Measurements from ENCODE around the gene STC2. TPM values are rescaled to one million over a fixed set of nuclear protein-coding genes. Genes with fewer than 3 reads are reported as not detected.

Gene STC2
- total and polyA plus RNA-seq, 2 of the 8 experiments (the other 6 are each of a cell fraction or from before 2014, with no cell fraction given), result 26.4 to 53.1 TPM

DNA sequence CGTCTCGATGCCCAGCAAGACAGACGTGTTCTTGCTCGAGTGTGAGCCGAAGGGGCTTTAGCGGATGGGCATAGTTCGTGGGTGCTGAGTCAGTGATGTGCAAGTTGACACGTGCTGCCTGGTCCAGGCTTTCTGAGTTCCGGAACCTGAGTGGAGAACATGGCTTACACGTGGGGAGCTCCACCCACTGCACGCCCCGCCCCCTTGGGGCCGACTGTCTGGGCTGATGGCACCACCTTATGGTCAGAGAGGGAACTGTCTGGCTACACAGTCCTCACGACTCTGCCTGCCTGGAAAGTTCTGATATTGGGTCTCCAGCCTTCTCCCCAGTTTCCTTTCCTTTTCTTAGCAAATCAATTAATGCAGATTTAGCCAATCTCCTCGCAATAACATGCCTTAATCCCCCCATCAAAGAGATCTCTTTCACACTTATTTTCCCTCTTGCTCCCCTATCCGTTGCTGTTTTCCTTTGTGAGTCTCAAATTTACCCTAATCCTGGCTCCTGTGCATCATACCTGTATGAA is 3.8 kb upstream of the STC2 start:
- H2BK120ac ChIP-seq (replicated peaks; ENCODE audit: low read depth, low read length), result no peak overlapping the region
- H3K9ac ChIP-seq (replicated peaks in 1 of 4; ENCODE audit: extremely low read depth in 1 of 4, low read depth in 3 of 4, low read length in 3 of 4), result no peak overlapping the region
- H3K4me2 ChIP-seq (ENCODE audit: insufficient read depth in 1 of 2, low read depth in 2 of 2, low read length in 2 of 2), result no peak overlapping the region
- H2BK12ac ChIP-seq (ENCODE audit: low read depth, low read length), result peak overlapping the region; percentile 99; the same call in 1 of the 2 replicates
- peaks cover 5 to 12% of the 10 kb centered on the region in 2 experiments; a peak in 3 of 4 replicates for H3K79me2 ChIP-seq (ENCODE audit: control insufficient read depth in 1 of 2, insufficient read depth in 2 of 2, low read length in 2 of 2)
- no peak overlapping the region for H2AFZ ChIP-seq (ENCODE audit: low read length)
- H3K27me3 ChIP-seq (replicated peaks in 1 of 4; ENCODE audit: control insufficient read depth in 3 of 4, extremely low read depth in 1 of 4, insufficient read depth in 3 of 4, low read length in 3 of 4), result peaks cover 0 to 9% (median 7%) of the 10 kb centered on the region in 4 experiments; a peak in 6 of 7 replicates
- peaks cover 13% of the 10 kb centered on the region for H3K23me2 ChIP-seq (ENCODE audit: low read depth, low read length)
- no peak overlapping the region for H4K91ac ChIP-seq (replicated peaks; ENCODE audit: insufficient read length, low read length)
- peak in 1 of 2 experiments; percentile 96 for DNase-seq (ENCODE audit: low read depth in 1 of 2, low spot score in 2 of 2)
- H3K4me3 ChIP-seq (ENCODE audit: extremely low read depth in 1 of 4, insufficient read depth in 2 of 4, low read depth in 3 of 4, low read length in 4 of 4), result no peak overlapping the region
- ChIA-PET CTCF (ENCODE audit: partially characterized antibody) (interaction anchor here (0.8 to 8.1 kb wide), 23 partner anchors 11 to 652 kb away, joined by 3 to 184 read pairs (median 3); no protein-coding TSS in a partner anchor), POLR2A (ENCODE audit: partially characterized antibody) (interaction anchor here (1.3 to 9.3 kb wide), 5 partner anchors 11 to 37 kb away, joined by 3 to 491 read pairs (median 148); no protein-coding TSS in a partner anchor)
- H3K4me1 ChIP-seq (replicated peaks in 1 of 4; ENCODE audit: control insufficient read depth in 3 of 4, insufficient read depth in 4 of 4, low read length in 3 of 4), result peaks cover 7 to 17% (median 12%) of the 10 kb centered on the region in 4 experiments
- no peaks in the 10 kb centered on the region for H3K9me3 ChIP-seq (ENCODE audit: insufficient read depth in 2 of 2, low read depth in 1 of 2, low read length in 1 of 2)
- H4K5ac ChIP-seq (ENCODE audit: insufficient read length, low read depth, low read length), result no peak overlapping the region
- no peaks in the 10 kb centered on the region for H3K79me1 ChIP-seq (ENCODE audit: low read depth, low read length)
- 54% methylated on average over 16 of the region's 16 CpGs; no CpG with 5 or more reads in 1 of the 2 experiments for WGBS, 2 experiments (ENCODE audit: extremely low coverage in 1 of 2, insufficient coverage in 1 of 2, insufficient read length in 1 of 2, insufficient replicate concordance in 2 of 2, low coverage in 1 of 2, low lambda C conversion rate in 2 of 2, missing lambda C conversion rate in 1 of 2)
- peak overlapping the region; percentile 41; the same call in 1 of the 2 replicates for H3K18ac ChIP-seq (ENCODE audit: extremely low read depth, low read length)
- peak overlapping the region; percentile 66 for H2BK15ac ChIP-seq (ENCODE audit: low read length)
- H4K20me1 ChIP-seq (replicated peaks in 1 of 2; ENCODE audit: control insufficient read depth in 1 of 2, insufficient read depth in 2 of 2, low read length in 2 of 2), result no peaks in the 10 kb centered on the region
- peak overlapping the region; percentile 84; the same call in 1 of the 2 replicates for H2BK20ac ChIP-seq (ENCODE audit: low read length)
- no peak overlapping the region for H3K14ac ChIP-seq (ENCODE audit: insufficient read length)
- peaks cover 0 to 3% (median 0%) of the 10 kb centered on the region in 4 experiments; a peak in 1 of 8 replicates for H3K36me3 ChIP-seq (ENCODE audit: control insufficient read depth in 2 of 4, insufficient read depth in 4 of 4, low read length in 3 of 4)
- peak overlapping the region; percentile 40 for H3K4ac ChIP-seq (replicated peaks; ENCODE audit: insufficient read length, low read depth, low read length)
- H2AK5ac ChIP-seq (ENCODE audit: low read depth, low read length), result no peak overlapping the region
- FAIRE-seq, result peak; percentile 68
- 0 out of 2 replicates have a peak overlapping the region, but pooled peaks have one; percentile 62 for H2BK5ac ChIP-seq (ENCODE audit: low read depth, low read length)
- H3K56ac ChIP-seq (replicated peaks; ENCODE audit: insufficient read length, low read depth, low read length), result no peak overlapping the region
- H3K23ac ChIP-seq (ENCODE audit: insufficient read length), result no peak overlapping the region
- no peak overlapping the region for H4K8ac ChIP-seq (ENCODE audit: extremely low read depth, insufficient read depth, low read length)
- no peak overlapping the region for H3K27ac ChIP-seq (ENCODE audit: low read depth, low read length)
- TF ChIP-seq GABPA (IDR thresholded peaks at IDR 0.05; ENCODE audit: borderline replicate concordance, insufficient read depth, low read length) (no peak), TBP (IDR thresholded peaks at IDR 0.05; ENCODE audit: low read depth, low read length) (0 out of 2 replicates have a peak, but pooled peaks have one; percentile 12), BACH1 (IDR thresholded peaks at IDR 0.05; ENCODE audit: low read length) (0 out of 2 replicates have a peak, but pooled peaks have one; percentile 39), MAFK (IDR thresholded peaks at IDR 0.05; ENCODE audit: low read depth, low read length) (peak; percentile 10; the same call in 1 of the 2 replicates), MAX (IDR thresholded peaks at IDR 0.05) (peak; percentile 93), RAD21 (IDR thresholded peaks at IDR 0.05 in 1 of 2, conservative IDR thresholded peaks at IDR 0.05 in 1 of 2; ENCODE audit: low read depth in 2 of 2, low read length in 2 of 2) (peak; percentile 92 to 95), CTCF (IDR thresholded peaks at IDR 0.05; ENCODE audit: control extremely low read depth in 1 of 3, insufficient read depth in 1 of 3, low read depth in 1 of 3, low read length in 3 of 3) (peak in 2 of 3 experiments; percentile 93 to 96; a peak in 3 of 4 replicates), NRF1 (IDR thresholded peaks at IDR 0.05; ENCODE audit: low read depth, low read length) (no peak)
